Caco-2 (cell line): Measurements from ENCODE around the gene KHDC4. TPM values are rescaled to one million over a fixed set of nuclear protein-coding genes. Genes with fewer than 3 reads are reported as not detected.

Source experiments
- BruUV-seq: library from RNA; stranded (reverse); fragments of 400-500 nt; replicated peaks from 2 replicates; lab custom pipeline; 2021; lab: Mats Ljungman, UMichigan
- CTCF ChIA-PET: fragments of 300-600 bp; sonication (Branson Sonifier 250); formaldehyde crosslinking; loops from one replicate; lab custom pipeline; 2022; ENCODE audit warnings: antibody characterized with exemption; lab: Charles Lee
- POLR2A ChIA-PET: fragments of 300-600 bp; sonication (Branson Sonifier 250); formaldehyde crosslinking; loops from one replicate; lab custom pipeline; 2022; ENCODE audit warnings: antibody characterized with exemption; lab: Charles Lee
- DNase-seq, 2 experiments: peaks; one replicate each; pipeline versions ENCODE4 v3.0.0 to v3.0.0-alpha.2; 2020 to 2022
- H3K27me3 ChIP-seq: replicated peaks from 2 replicates; pipeline ENCODE4 v1.6.0; 2011; ENCODE audit warnings: low read length; ENCODE audit not compliant: control insufficient read depth, insufficient read depth
- H3K36me3 ChIP-seq: 2 replicates; pipeline ENCODE4 v1.5.1; 2011; ENCODE audit warnings: low read length; ENCODE audit not compliant: control insufficient read depth, insufficient read depth
- H3K4me1 ChIP-seq: fragments of 250-450 bp; sonication (Bioruptor Pico); 2 replicates; pipeline ENCODE4 v1.5.1; 2020; ENCODE audit warnings: mild to moderate bottlenecking
- H3K4me3 ChIP-seq: 2 replicates; pipeline ENCODE4 v1.5.1; 2011; ENCODE audit warnings: low read depth, mild to moderate bottlenecking, control low read depth, low read length
- H3K9me3 ChIP-seq: fragments of 250-450 bp; sonication (Bioruptor Pico); 2 replicates; pipeline ENCODE4 v1.5.1; 2020; ENCODE audit warnings: mild to moderate bottlenecking, moderate library complexity
- H3K27ac Mint-ChIP-seq: one replicate; pipeline ENCODE4 v1.8.0; 2022; ENCODE audit warnings: mixed read lengths; ENCODE audit not compliant: unreplicated experiment
- H3K27me3 Mint-ChIP-seq: one replicate; pipeline ENCODE4 v1.8.0; 2022; ENCODE audit warnings: mixed read lengths; ENCODE audit not compliant: insufficient read depth, unreplicated experiment
- H3K36me3 Mint-ChIP-seq: one replicate; pipeline ENCODE4 v1.8.0; 2022; ENCODE audit warnings: mild to moderate bottlenecking, mixed read lengths; ENCODE audit not compliant: insufficient read depth, unreplicated experiment
- H3K4me1 Mint-ChIP-seq: one replicate; pipeline ENCODE4 v1.8.0; 2022; ENCODE audit warnings: low read depth, mixed read lengths; ENCODE audit not compliant: unreplicated experiment
- H3K4me3 Mint-ChIP-seq: one replicate; pipeline ENCODE4 v1.8.0; 2022; ENCODE audit warnings: mild to moderate bottlenecking, moderate library complexity, mixed read lengths; ENCODE audit not compliant: unreplicated experiment
- H3K9me3 Mint-ChIP-seq: one replicate; pipeline ENCODE4 v1.8.0; 2022; ENCODE audit warnings: mixed read lengths; ENCODE audit not compliant: unreplicated experiment
- CTCF ChIP-seq, 2 experiments: fragments of 200-600 bp in 1 of 2; IDR thresholded peaks; 1 replicate in 1 of 2; 2 replicates in 1 of 2; pipeline versions ENCODE4 v1.5.1 to v1.8.0; 2011 to 2022; ENCODE audit warnings: antibody characterized with exemption in 1 of 2, control low read depth in 1 of 2, inconsistent platforms in 1 of 2, low read depth in 1 of 2, low read length in 1 of 2, mild to moderate bottlenecking in 1 of 2, moderate library complexity in 1 of 2; ENCODE audit not compliant: insufficient read depth in 1 of 2, severe bottlenecking in 1 of 2, unreplicated experiment in 1 of 2
- intact Hi-C: fragments of 100-400 bp; cut with micrococcal nuclease; formaldehyde crosslinking; loops from one replicate; pipeline ENCODE4 v1.10.0; 2022; ENCODE audit not compliant: unreplicated experiment
- total RNA-seq: library from RNA; stranded (reverse); gene quantifications from 2 replicates; pipeline ENCODE4 v1.2.3, GENCODE V29; 2022

The KHDC4 gene
- total RNA-seq, 1 experiment from 2014 or later, result 68.5 TPM

- Mint-ChIP-seq H3K4me3 (no peak overlapping the region), H3K27ac (no peak overlapping the region), H3K36me3 (no peaks in the 10 kb centered on the region), H3K4me1 (no peaks in the 10 kb centered on the region), H3K27me3 (no peaks in the 10 kb centered on the region), H3K9me3 (no peaks in the 10 kb centered on the region)
- Histone ChIP-seq H3K36me3 (no peaks in the 10 kb centered on the region), H3K27me3 (no peaks in the 10 kb centered on the region), H3K9me3 (no peaks in the 10 kb centered on the region), H3K4me1 (0 out of 2 replicates have a peak, but pooled peaks cover 12% of the 10 kb centered on the region), H3K4me3 (no peak overlapping the region)
- BruUV-seq, result no TSS peak
- ChIA-PET CTCF (no interaction called here), POLR2A (no interaction called here)
- intact Hi-C loops, result no loop called here
- no peak for TF ChIP-seq CTCF (IDR thresholded peaks at IDR 0.05; ENCODE audit: insufficient read depth in 1 of 2, low read depth in 1 of 2, low read length in 1 of 2, severe bottlenecking in 1 of 2, unreplicated experiment in 1 of 2)
- DNase-seq, result no peak
These were observed 44.6 kb downstream of the KHDC4 start for GRCh38 chr1:155889566-155889965.

- ChIA-PET POLR2A (no interaction called here), CTCF (no interaction called here)
- H3K9me3 ChIP-seq, result no peaks in the 10 kb centered on the region
- BruUV-seq, result no TSS peak
- TF ChIP-seq CTCF (IDR thresholded peaks at IDR 0.05; ENCODE audit: insufficient read depth in 1 of 2, low read depth in 1 of 2, low read length in 1 of 2, severe bottlenecking in 1 of 2, unreplicated experiment in 1 of 2), result no peak
- Mint-ChIP-seq H3K9me3 (no peaks in the 10 kb centered on the region), H3K4me3 (no peak overlapping the region), H3K27ac (no peak overlapping the region), H3K36me3 (no peaks in the 10 kb centered on the region), H3K27me3 (no peaks in the 10 kb centered on the region), H3K4me1 (no peaks in the 10 kb centered on the region)
- H3K36me3 ChIP-seq, result no peaks in the 10 kb centered on the region
- no peak overlapping the region for H3K4me3 ChIP-seq
- 0 out of 2 replicates have a peak, but pooled peaks cover 7% of the 10 kb centered on the region for H3K4me1 ChIP-seq
- H3K27me3 ChIP-seq, result no peaks in the 10 kb centered on the region
- DNase-seq, result no peak
- intact Hi-C loops, result no loop called here
These were observed 45.7 kb downstream of the KHDC4 start for GRCh38 chr1:155888481-155888880.

- Histone ChIP-seq H3K4me1 (peaks cover 12% of the 10 kb centered on the region; the same call in 1 of the 2 replicates), H3K36me3 (no peaks in the 10 kb centered on the region), H3K4me3 (no peak overlapping the region), H3K27me3 (no peaks in the 10 kb centered on the region), H3K9me3 (no peaks in the 10 kb centered on the region)
- no peaks in the 10 kb centered on the region for H3K4me1 Mint-ChIP-seq
- TF ChIP-seq CTCF (IDR thresholded peaks at IDR 0.05; ENCODE audit: insufficient read depth in 1 of 2, low read depth in 1 of 2, low read length in 1 of 2, severe bottlenecking in 1 of 2, unreplicated experiment in 1 of 2), result no peak
- peaks cover 3% of the 10 kb centered on the region for H3K27me3 Mint-ChIP-seq
- intact Hi-C loops, result no loop called here
- H3K36me3 Mint-ChIP-seq, result no peaks in the 10 kb centered on the region
- no TSS peak for BruUV-seq
- H3K4me3 Mint-ChIP-seq, result no peak overlapping the region
- POLR2A ChIA-PET, result no interaction called here
- no peaks in the 10 kb centered on the region for H3K9me3 Mint-ChIP-seq
- no peak for DNase-seq
- CTCF ChIA-PET, result no interaction called here
- H3K27ac Mint-ChIP-seq, result no peak overlapping the region
These were observed 49.2 kb downstream of the KHDC4 start for GRCh38 chr1:155884982-155885381.
